GM19025 (cell line): ENCODE measurements around the gene VEGFB.

Experiments used
- ATAC-seq: cut with Tn5 transposase; IDR thresholded peaks from one replicate; pipeline ENCODE4 v1.9.1; 2021; ENCODE audit warnings: mild to moderate bottlenecking, low read depth, moderate library complexity; ENCODE audit not compliant: unreplicated experiment

Gene VEGFB

GRCh38 chr11:64230171-64230984 is 4.0 kb upstream of the VEGFB start, which contains the start of gene DNAJC4:
TSS of gene DNAJC4 (plus strand) at chr11:64230548. CDS start at chr11:64230855, 307 bp downstream.
- peak; percentile 41 for ATAC-seq

- ATAC-seq, result no peak
These were observed 3.4 kb upstream of the VEGFB start for GRCh38 chr11:64230985-64231365.

GRCh38 chr11:64231546-64231945 is 2.8 kb upstream of the VEGFB start:
- no peak for ATAC-seq

- no peak for ATAC-seq
These were observed 2.0 kb upstream of the VEGFB start for GRCh38 chr11:64232182-64232966.

- ATAC-seq, result no peak
These were observed 1.4 kb upstream of the VEGFB start for GRCh38 chr11:64232967-64233315.

- ATAC-seq, result peak; percentile 32
These were observed 429 bp downstream of the VEGFB start for GRCh38 chr11:64234647-64235379.

GRCh38 chr11:64235437-64236161 is 1.2 kb downstream of the VEGFB start:
- ATAC-seq, result no peak

GRCh38 chr11:64237484-64237951 is 3.1 kb downstream of the VEGFB start:
- no peak for ATAC-seq

- no peak for ATAC-seq
These were observed 3.7 kb downstream of the VEGFB start for GRCh38 chr11:64238076-64238475.

- ATAC-seq, result no peak
These were observed 4.6 kb downstream of the VEGFB start for GRCh38 chr11:64238999-64239398.

GRCh38 chr11:64239662-64240434 is 5.5 kb downstream of the VEGFB start:
- peak; percentile 3 for ATAC-seq

GRCh38 chr11:64240435-64241240 is 6.3 kb downstream of the VEGFB start, which contains the start of gene FKBP2:
TSS of gene FKBP2 (plus strand) at chr11:64241095. CDS start at chr11:64242388, 1,293 bp downstream.
- ATAC-seq, result peak; percentile 41

- ATAC-seq, result peak; percentile 57
These were observed 6.8 kb downstream of the VEGFB start for GRCh38 chr11:64241241-64241490.

GRCh38 chr11:64241491-64242374 is 7.3 kb downstream of the VEGFB start:
- ATAC-seq, result peak; percentile 3

GRCh38 chr11:64243236-64243854 is 9.0 kb downstream of the VEGFB start:
- ATAC-seq, result no peak

GRCh38 chr11:64244107-64244506 is 9.7 kb downstream of the VEGFB start:
- ATAC-seq, result no peak

- ATAC-seq, result no peak
These were observed 10.6 kb downstream of the VEGFB start for GRCh38 chr11:64244966-64245365.
